Measurements from ENCODE around the gene ZNF557. TPM values are rescaled to one million over a fixed set of nuclear protein-coding genes. Genes with fewer than 3 reads are reported as not detected.

The ZNF557 gene
- total RNA-seq, 2 donors from 2014 or later: 8.2 TPM

GRCh38 chr19:7115721-7116120, 46.2 kb downstream of the ZNF557 start:
- DNase-seq (ENCODE audit: low spot score): no peak
- intact Hi-C loops (cut with DNase I): no loop called here

- no peak for DNase-seq (ENCODE audit: low spot score)
- intact Hi-C loops (cut with DNase I): no loop called here
These were observed 47.7 kb downstream of the ZNF557 start for GRCh38 chr19:7117248-7117647.

GRCh38 chr19:7119582-7119981, 50.1 kb downstream of the ZNF557 start:
- DNase-seq (ENCODE audit: low spot score): no peak

GRCh38 chr19:7120499-7120898, 51.0 kb downstream of the ZNF557 start:
- intact Hi-C loops (cut with DNase I): no loop called here

More at GRCh38 chr19:7119582-7119981, 50.1 kb downstream of the ZNF557 start:
- intact Hi-C loops (cut with DNase I): no loop called here

GRCh38 chr19:7122701-7123100, 53.2 kb downstream of the ZNF557 start:
- no peak for DNase-seq (ENCODE audit: low spot score)

More at GRCh38 chr19:7120499-7120898, 51.0 kb downstream of the ZNF557 start:
- no peak for DNase-seq (ENCODE audit: low spot score)

GRCh38 chr19:7124782-7125181, 55.3 kb downstream of the ZNF557 start:
- no peak for DNase-seq (ENCODE audit: low spot score)
- intact Hi-C loops (cut with DNase I): no loop called here

More at GRCh38 chr19:7122701-7123100, 53.2 kb downstream of the ZNF557 start:
- intact Hi-C loops (cut with DNase I): no loop called here

DNA sequence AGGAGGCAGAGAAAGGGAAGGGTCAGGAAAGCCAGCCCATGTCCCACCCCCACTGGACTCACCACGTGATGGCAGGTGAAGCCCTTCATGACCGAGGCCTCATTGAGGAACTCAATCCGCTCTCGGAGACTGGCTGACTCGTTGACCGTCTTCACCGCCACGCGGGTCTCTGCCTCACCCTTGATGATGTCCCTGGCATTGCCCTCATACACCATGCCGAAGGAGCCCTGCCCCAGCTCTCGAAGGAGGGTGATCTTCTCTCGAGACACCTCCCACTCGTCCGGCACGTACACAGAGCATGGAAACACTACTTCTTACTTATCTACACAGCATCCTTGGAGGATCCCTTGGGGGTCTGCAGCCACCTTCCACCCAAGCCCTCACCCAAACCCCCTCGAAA, 55.7 kb downstream of the ZNF557 start:
- no peak for DNase-seq (ENCODE audit: low spot score)

DNA sequence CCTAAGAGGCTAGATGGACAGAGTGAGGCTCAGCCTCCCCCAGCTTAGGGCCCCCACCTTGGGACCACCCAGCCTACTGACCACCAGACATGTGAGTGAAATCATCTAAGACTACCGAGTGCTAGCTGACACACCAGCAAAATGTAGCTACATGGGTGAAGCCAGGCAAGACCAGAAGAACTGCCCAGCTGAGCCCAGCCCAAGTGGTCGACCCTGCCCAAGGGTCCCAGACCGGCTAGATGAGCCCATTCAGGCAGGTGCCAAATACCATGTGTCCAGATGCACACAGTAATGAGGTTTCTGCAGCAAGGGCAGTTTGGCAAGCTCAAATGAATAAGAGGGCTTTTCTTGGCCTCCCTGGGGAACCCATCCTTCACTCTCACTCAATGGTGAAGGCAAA, 56.6 kb downstream of the ZNF557 start:
- intact Hi-C loops (cut with DNase I): no loop called here
- no peak for DNase-seq (ENCODE audit: low spot score)

More for the DNA sequence above, 55.7 kb downstream of the ZNF557 start:
- intact Hi-C loops (cut with DNase I): no loop called here

GRCh38 chr19:7130043-7130442, 60.5 kb downstream of the ZNF557 start:
- DNase-seq (ENCODE audit: low spot score): no peak
- intact Hi-C loops (cut with DNase I): no loop called here

GRCh38 chr19:7132054-7132453, 62.6 kb downstream of the ZNF557 start:
- no peak for DNase-seq (ENCODE audit: low spot score)
- intact Hi-C loops (cut with DNase I): no loop called here

- DNase-seq (ENCODE audit: low spot score): no peak
- intact Hi-C loops (cut with DNase I): no loop called here
These were observed 67.6 kb downstream of the ZNF557 start for GRCh38 chr19:7137120-7137519.

Other genes starting within 250 kb of the ZNF557 start
- under 1 TPM; 0.48 to 0.93 TPM for gene ADGRE1, start 182.1 kb upstream of the ZNF557 start, total RNA-seq
- not detected for gene MBD3L2B, start 48.3 kb upstream of the ZNF557 start, total RNA-seq
- gene MBD3L5, start 39.1 kb upstream of the ZNF557 start, total RNA-seq: not detected
- gene MBD3L4, start 29.5 kb upstream of the ZNF557 start, total RNA-seq: not detected
- gene MBD3L2, start 20.4 kb upstream of the ZNF557 start, total RNA-seq: not detected
- not detected for gene MBD3L3, start 11.0 kb upstream of the ZNF557 start, total RNA-seq
- 10 to 100 TPM; 47.5 to 63.0 TPM for gene INSR, start 224.7 kb downstream of the ZNF557 start, total RNA-seq